Fibroblast of skin of right quadriceps (primary cell): Measurements from ENCODE around the gene CSF2.
"Not testable (repeated sequence)": the region's sequence is repeated elsewhere in the genome, so short reads cannot be mapped to it uniquely, and the experiment has no call there.

ENCODE experiments used
- DNase-seq: peaks from one replicate; pipeline ENCODE4 v3.0.0-alpha.2; 2013

Gene CSF2

DNA sequence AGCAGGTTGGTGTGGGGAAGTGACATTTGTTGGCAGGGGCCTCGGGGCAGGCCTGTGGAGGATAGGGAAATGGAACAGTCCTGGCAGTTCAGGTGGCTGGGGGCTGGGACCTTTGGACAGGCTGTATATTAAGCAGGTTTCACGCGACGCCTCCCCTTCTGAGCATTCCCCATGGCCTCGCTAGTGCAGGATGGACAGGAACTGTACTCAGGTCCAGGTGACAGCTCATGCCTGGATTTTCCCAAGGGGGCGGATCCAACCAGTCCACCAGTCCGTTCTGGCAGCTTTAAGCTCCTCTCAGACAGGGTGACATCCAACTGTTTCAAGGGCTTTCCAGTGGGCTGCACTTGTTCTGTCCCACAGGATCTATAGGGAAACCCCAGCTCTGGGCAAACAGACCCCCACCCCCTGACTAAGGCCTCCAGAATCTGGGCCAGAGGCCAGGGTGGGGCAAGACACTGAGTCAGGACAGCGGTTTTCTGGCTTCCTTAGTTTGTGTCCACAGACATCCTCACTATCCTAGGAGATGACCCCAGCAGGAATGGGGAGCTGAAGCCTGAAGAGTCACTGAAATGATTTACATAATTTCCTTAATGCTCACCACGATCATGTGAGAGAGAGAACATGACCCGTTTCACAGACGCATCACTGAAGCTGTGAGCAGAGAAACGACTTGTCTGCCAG is 20.9 kb downstream of the CSF2 start:
- DNase-seq = peak; percentile 95

DNA sequence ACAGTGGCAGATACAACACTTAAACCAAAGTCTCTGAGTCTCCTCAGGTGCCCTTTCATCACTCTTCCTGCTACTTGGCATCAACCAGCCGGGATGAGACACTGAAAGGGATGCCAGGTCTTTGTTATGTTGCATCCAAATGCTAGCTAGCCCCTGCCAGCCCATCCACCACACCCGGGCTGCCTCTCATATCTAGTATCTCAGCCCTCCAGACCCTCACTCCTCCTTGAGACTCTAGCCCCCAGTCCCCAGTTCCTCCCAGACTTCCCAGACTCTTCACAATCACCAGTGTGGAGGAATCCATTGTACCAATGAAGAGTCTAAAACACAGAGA is 21.5 kb downstream of the CSF2 start:
- no peak for DNase-seq

DNA sequence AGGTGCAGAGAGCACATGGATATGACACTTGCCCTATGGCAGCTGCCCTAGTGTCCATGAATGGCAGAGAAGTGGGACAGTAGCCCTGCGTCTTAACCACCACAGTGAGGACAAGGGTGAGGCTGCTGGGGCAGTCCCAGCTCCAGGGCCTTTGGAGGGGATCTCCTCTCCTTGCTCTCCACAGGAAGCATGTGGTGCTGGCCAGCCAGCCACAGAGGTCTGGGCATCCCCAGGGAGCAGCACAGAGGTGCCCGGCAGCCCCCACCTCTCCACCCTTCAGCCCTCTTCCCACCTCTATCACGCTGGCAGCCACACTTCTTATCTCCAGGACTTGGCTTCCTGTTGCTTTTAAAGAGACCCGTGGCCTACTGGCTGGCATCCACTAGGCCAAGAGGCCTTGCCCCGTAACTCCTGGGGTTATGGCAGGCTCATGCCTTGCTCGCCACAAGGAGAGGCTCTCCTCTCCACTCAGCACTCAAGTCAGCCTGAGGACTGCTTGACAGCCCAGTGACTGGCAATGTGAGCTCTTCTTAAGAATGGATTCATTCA is 21.9 kb downstream of the CSF2 start:
- DNase-seq = no peak

DNA sequence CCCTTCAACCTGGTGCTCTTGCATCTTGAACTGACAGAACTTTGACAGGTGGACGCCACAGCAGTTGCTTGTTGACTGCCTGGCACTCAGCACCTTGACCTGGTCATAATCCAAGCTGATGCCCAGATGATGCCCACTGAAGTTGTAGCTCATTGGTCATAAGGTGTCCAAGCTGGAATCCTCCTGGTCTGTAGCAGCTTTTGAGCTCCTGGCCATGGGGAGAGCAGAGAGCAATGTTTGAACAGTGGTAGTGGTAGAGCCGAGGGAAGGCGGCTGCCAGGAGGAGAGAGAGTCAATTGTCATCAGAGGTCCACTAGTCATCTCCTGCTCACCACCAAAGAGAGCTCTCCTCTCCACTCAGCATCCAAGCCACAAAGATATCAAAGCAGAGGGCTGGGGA is 23.3 kb downstream of the CSF2 start:
- DNase-seq = no peak

DNA sequence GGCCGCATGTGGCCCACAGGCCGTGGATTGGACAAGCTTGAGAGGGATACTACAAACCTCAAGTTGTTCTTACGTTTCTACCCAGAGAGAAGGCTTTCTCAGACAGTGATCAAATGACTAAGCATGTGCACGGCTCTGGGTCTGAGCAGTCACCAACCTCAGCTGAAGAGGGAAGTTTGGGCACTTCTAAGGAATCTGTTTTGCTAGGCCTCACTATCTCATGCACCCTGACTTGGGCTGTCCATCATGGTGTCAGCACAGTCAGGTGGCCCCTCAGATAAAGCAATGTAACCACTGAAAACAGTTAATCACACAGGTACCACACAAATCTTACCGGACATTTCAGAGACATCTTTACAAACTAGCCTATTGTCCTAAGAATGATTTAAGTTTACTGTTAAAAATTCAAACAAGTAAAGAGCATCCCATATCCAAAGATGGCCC is 24.6 kb downstream of the CSF2 start:
- DNase-seq = no peak

DNA sequence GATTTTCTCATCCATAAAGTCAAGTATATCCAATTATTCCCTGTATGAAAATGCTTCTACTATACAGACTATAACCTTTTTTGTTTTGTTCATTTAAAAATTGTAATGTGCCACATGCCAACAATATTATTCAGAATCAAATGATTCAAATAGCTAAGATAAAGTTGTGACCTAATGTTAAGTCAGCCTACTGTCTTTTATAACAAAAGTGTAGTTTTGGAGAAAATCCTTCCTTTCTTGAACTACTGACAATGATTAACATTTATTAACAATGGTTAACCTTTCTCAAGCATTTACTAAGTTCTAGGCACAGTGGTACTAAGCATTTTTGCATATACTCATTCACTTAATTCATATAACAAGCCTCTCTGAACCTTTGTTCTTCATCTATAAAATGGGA is 25.0 kb downstream of the CSF2 start:
- DNase-seq = no peak

DNA sequence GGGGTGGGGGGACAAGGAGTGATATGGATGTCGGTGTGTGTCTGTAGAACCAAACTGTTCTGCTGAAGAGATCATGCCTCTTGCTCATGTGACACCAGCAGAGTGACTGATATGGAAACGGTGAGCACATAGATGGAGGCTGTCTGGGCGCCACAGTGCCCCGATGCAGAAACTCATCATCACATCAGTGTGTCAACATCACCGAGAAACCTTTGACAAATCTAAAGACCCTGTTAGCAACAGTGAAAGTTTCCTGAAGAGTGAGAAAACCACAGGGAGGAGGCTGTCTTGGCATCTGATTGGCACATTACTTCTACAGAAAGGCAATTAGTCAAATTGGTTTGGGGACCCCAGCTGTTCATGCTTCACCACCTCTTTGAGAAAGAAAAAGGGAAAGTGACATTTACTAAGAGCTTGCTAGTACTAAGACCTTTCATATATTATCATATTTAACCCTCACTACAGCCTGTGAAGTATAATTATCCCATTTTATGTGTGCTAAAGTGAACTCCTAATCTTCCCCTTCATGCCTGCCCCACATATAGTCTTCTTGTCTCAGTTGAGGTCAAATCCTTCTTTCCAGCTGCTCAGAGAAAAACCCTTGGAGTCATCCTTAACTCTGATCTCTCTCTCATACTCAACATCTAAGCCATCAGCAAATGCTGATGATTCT is 25.6 kb downstream of the CSF2 start:
- no peak for DNase-seq

DNA sequence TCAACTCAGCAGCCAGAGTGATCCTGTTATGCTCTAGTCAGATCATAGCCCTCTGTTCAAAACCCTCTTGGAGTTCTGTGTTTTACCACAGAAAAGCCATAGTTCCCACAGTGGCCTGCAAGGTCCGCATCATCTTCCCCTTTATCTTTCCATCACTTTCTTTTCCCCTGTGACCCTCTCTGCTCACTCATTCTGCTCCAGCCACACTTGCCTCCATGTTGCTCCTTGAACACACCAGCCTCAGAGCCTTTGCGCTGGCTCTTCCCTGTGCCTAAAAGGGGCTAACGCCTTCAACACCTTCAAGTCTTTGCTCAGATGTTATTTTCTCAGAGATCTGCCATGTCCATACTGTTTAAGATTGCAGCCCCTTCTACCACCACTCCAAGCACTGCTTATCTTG is 26.3 kb downstream of the CSF2 start:
- DNase-seq = no peak

DNA sequence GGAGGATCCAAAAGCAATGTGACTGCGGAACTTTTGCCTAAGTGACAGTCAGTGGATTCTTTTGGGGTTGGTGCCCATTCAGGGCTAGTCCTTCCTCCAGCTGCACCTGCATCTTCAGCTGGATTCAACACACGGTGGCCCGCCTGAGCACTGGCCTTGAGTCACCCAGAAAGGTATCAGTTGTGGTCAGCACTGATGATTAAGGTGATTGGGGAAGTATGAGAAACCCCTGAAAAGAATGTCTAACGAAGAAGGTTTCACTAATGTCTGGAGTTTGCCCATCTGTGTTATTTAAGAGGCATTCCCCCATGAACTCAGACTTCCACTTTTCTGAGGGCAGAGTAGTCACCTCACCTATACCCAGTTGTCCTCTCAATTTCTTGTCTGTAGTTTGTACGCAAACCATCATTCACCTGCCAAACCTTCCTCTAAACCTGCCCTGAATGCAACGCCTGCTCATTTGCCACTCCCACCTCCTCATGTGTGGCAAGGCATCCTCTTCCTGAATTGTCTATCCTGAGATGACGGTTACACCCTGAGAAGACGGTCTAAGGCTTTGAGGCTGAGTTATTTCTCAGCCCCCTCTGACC is 27.2 kb downstream of the CSF2 start:
- no peak for DNase-seq

DNA sequence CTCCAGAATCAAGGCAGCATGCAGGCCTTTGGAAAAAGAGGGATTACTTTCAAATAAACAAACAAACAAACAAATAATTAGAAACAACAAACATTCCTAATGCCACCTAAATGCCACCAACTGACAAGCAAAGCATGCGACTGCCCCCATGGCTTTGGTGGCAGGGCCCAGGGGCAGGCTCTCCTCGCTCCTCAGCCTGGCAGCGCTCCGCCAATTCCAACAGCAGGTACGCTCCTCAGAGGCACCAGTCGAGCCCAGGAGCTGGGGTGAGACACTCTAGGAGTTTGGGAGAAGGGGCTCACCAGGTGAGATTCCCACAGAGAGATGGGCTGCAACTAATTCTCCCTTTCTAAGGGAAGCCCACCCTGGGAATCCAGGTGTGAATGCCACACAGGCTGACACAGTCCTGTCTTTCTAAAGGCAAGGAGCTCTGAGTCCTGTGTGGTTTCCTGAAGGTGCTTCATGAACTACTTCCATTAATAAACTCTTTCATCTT is 27.8 kb downstream of the CSF2 start:
- no peak for DNase-seq

DNA sequence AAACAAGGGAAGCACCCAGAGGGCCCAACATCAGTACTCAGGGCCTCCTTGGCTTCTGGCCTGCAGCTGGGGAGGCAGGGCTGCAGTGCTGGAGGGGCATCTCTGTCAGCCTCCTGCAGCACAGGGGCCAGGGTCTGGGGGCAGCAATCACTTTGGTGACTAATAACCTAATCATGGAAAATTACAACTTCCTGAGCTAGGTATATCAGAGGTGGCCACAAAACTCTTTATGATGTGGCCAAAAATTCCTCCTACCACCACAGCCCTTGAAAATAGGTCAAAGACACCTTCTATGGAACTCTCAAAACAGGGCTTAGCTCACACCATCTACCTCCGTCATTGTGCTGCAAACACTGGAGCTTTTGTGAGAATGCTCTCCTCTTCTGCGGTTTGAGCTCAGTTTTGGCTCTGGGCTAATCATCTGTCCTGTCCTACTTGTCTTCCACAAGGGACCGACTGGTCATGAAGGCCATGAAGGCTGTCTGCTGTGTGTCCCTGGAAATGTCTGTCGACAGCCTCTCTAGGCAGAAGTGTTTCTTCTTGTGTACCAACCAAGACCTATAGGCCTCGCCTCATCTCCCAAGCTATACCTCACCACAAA is 28.6 kb downstream of the CSF2 start:
- DNase-seq = no peak

DNA sequence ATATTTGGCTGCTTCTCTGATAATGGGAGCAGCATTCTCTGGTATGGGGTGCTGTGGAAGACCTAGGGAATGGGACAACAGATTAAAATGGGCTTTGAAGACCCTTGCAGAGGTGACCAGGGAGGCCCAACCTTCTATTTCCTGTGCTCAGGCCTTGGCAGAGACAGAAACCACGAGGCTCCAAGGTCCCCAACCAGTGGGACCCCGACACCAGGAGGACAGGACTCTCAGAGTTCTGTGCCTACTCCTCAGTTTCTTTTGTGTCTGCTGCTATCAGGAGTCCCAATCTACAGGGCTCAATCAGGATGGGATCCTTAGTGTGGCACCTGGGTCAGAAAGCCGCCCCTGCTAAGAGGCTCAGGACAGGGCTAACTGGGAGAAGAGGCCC is 29.3 kb downstream of the CSF2 start:
- no peak for DNase-seq

DNA sequence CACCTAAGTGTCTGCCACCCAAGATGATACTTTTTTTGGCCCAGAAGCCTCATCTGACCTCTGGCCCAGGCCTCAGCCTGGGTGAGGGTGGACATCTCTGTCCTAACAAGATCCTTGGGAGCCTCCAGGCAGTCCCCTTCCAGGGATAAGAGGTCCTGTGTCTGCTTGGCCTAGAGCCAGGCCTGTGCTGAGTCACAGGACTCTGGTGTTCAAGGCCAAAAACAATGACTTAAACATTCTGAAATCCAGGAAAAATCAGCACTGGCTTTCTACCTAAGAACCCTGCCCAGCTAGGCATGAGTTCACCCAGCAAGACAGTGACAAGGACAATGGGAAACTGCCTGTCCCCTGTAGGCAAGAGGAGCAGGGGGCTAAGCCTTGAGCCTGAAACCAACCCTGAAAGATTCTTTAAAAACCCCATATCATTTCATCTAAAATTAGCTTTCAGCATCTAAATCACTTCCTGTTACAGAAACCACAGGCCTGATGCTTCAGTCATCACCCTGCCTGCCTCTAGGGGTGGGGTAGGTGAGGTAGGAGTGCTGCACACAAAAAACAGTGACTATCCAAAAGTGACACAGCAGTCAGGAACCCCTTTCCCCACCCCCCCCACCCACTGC is 29.9 kb downstream of the CSF2 start:
- peak; percentile 94 for DNase-seq

DNA sequence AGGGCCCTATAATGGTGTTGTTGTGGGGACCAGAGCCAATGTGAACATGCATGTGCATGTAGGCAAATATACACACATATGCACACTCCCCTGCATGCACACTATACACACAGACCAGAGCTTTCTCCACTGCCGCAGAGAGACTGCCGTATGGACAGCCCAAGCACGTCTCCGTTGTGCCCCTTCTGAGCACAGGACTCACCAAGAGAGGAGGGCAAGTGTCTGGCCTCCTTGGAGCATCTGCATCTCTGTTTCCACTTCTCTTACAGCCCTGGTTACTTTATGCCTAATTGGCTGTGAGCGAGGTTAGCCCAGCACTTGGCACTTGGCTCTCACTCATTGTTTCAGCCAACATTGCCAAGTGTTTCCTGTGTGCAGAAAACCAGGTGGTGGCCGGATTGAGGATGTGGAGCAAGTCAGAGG is 30.4 kb downstream of the CSF2 start:
- no peak for DNase-seq

DNA sequence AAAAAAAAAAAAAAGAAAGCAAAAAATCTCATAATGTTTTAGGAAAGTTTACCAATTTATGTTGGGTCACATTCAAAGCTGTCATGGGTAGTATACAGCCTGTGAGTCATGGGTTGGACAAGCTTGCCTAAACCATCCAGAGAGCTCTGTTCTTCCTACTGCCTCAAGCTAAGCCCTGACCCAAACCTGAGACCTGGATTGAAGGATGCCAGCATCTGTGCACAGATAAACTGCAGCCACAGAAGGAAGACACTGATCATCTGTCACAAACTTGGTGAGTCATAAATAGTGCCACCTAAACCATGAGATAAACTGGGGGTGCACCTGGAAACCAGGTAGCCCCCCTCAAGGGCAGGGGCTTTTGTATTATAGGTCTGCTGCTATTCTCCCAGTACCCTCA is 31.0 kb downstream of the CSF2 start:
- DNase-seq = peak; percentile 49

DNA sequence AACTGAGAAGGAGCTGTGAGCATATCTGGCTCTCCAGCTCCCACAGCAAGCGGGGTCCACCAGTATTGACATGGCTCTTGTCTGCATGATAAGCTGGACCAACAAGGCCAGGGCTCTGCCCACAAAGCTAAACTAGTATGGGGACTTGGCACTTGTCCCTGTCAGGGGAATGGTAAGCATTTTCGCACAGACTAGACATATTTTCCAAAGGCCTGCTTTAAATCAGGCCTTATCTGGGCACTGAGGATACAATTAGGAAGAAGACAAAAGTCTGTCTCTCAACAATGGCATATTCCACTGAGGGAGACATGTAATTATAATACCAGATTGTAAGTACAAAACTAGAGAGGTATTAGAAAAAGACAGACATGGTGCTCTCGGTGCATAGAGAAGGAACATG is 32.1 kb downstream of the CSF2 start:
- no peak for DNase-seq

DNA sequence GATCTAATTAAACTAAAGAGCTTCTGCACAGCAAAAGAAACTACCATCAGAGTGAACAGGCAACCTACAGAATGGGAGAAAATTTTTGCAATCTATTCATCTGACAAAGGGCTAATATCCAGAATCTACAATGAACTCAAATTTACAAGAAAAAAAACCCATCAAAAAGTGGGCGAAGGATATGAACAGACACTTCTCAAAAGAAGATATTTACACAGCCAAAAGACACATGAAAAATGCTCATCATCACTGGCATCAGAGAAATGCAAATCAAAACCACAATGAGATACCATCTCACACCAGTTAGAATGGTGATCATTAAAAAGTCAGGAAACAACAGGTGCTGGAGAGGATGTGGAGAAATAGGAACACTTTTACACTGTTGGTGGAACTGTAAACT is 34.9 kb downstream of the CSF2 start:
- not testable (repeated sequence) for DNase-seq

DNA sequence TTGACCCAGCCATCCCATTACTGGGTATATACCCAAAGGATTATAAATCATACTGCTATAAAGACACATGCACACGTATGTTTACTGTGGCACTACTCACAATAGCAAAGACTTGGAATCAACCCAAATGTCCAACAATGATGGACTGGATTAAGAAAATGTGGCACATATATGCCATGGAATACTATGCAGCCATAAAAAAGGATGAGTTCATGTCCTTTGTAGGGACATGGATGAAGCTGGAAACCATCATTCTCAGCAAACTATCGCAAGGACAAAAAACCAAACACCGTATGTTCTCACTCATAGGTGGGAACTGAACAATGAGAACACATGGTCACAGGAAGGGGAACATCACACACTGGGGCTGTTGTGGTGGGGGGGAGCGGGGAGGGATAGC is 35.4 kb downstream of the CSF2 start:
- DNase-seq = not testable (repeated sequence)

DNA sequence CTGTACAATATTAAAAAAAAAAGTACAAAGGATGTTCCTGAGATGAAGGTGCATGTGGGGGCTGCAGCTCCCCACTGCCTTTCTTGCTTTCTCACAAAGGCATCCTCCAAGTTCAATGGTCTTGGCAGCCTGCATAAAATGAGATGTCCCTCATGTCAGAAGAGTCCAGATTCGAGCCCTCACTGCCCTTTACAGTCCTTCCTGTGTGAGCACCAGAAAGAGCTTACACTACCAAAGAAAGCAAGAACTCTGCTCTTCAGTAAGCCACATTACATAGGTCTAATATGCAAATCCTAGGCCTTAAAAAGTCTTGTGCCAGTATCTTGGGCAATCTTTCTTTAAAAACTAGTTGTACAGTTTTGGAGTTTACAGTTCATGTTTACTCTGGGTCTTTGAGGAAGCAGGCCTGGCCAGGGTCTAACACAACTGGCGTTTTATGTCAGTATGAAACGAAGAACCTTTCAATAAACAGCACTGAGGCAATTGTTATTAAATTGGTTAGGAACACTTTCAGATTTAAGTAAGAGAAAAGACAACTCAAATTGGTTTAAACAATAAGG is 36.0 kb downstream of the CSF2 start:
- DNase-seq = no peak

DNA sequence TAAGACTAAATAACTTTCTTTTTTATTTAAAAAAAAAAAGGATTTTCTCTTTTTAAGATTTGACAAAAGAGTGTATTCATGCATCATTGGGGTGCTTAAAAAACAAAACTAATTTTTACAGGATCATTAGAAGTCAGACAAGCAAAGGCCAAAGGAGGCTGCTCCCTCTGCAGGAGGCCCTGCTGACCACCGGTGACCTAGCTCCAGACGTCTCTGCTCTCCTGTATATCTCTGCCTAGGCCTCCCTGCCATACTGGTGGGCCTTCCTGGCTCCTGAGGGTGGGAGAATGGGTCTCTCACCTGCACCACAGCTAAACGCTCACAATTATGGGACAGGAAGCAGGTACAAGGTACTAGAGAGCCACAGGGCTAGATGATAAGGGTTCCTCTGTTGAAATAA is 36.6 kb downstream of the CSF2 start:
- no peak for DNase-seq

DNA sequence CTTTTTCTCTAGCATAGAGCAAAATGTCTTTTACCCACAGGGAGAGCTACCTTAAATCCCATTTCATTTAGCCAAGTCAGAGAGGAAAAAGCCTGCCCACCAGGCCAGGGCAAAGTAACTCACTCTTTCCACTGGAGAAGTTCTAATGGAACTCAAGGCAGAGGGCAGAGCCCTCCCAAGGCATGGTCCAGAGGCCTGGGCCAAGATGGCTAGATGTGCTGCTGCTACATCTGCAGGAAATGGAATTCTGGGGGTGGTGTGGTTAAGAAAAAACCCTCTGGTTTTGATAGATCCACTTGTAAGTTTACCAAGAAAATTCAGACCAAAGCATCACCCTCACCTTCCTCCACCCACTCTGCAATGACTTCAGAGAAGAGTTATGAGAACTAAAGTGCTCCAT is 37.3 kb downstream of the CSF2 start:
- no peak for DNase-seq

DNA sequence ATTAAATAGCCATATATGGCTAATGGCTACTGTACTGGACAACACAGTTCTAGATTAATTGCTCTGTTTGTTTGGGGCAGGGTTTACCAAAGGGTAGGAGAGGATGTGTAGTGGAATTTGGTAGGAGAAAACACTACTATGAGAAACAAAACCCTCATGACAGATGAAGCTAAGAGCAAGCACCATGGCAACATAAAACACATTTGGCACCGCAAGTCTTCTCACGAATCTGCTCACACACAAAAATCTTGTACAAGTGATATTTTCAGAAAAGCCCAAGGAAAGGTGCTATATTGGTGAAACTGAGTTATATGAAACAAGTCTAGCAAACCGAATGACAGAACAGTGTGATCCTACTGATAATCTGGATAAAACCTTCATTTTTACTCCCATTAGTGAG is 38.5 kb downstream of the CSF2 start:
- DNase-seq = no peak
